ENCODE measurements around the gene FIGNL2.
"Not testable (repeated sequence)": the region's sequence is repeated elsewhere in the genome, so short reads cannot be mapped to it uniquely, and the experiment has no call there.

FIGNL2 gene

GRCh38 chr12:51836041-51836826 is 12.3 kb downstream of the FIGNL2 start:
- H3K9me3 ChIP-seq (ENCODE audit: control extremely low read depth in 1 of 5, control insufficient read depth in 4 of 5, insufficient read depth in 2 of 5, low read depth in 1 of 5, low read length in 4 of 5) = no peaks in the 10 kb centered on the region
- ChIA-PET POLR2A (no interaction called here), CTCF (interaction anchor here (0.6 to 2.1 kb wide), 6 partner anchors 12 to 1499 kb away, joined by 3 to 9 read pairs (median 4); no protein-coding TSS in a partner anchor)
- 93% methylated on average over 6 of the region's 13 CpGs for WGBS (ENCODE audit: insufficient coverage)
- H3K27ac ChIP-seq (ENCODE audit: insufficient read depth in 1 of 2, low read depth in 1 of 2, low read length in 2 of 2, poor library complexity in 1 of 2, severe bottlenecking in 2 of 2) = no peak overlapping the region
- H3K27me3 ChIP-seq (replicated peaks in 2 of 5; ENCODE audit: control insufficient read depth in 4 of 5, insufficient read depth in 5 of 5, low read length in 4 of 5) = no peaks in the 10 kb centered on the region
- no peak overlapping the region for H3K4me3 ChIP-seq (ENCODE audit: control insufficient read depth in 1 of 7, extremely low read depth in 1 of 7, insufficient read depth in 4 of 7, low read depth in 2 of 7, low read length in 6 of 7)
- no peak for DNase-seq
- no peaks in the 10 kb centered on the region for H3K36me3 ChIP-seq (ENCODE audit: control insufficient read depth in 4 of 4, insufficient read depth in 4 of 4, low read length in 3 of 4)
- peaks cover 9 to 46% (median 32%) of the 10 kb centered on the region in 4 experiments for H3K4me1 ChIP-seq (ENCODE audit: control extremely low read depth in 1 of 4, control insufficient read depth in 4 of 4, insufficient read depth in 4 of 4, low read length in 3 of 4)

- over 99% methylated on average over 10 of the region's 11 CpGs for WGBS (ENCODE audit: insufficient coverage)
- H3K4me1 ChIP-seq (ENCODE audit: control extremely low read depth in 1 of 4, control insufficient read depth in 4 of 4, insufficient read depth in 4 of 4, low read length in 3 of 4) = peaks cover 9 to 46% (median 36%) of the 10 kb centered on the region in 4 experiments
- CTCF ChIA-PET = interaction anchor here (0.8 to 1.1 kb wide), 2 partner anchors 14 to 460 kb away, joined by 3 to 4 read pairs; no protein-coding TSS in a partner anchor
- no peak overlapping the region for H3K27ac ChIP-seq (ENCODE audit: insufficient read depth in 1 of 2, low read depth in 1 of 2, low read length in 2 of 2, poor library complexity in 1 of 2, severe bottlenecking in 2 of 2)
- POLR2A ChIA-PET = no interaction called here
- no peak overlapping the region for H3K4me3 ChIP-seq (ENCODE audit: control insufficient read depth in 1 of 7, extremely low read depth in 1 of 7, insufficient read depth in 4 of 7, low read depth in 2 of 7, low read length in 6 of 7)
- H3K9me3 ChIP-seq (ENCODE audit: control extremely low read depth in 1 of 5, control insufficient read depth in 4 of 5, insufficient read depth in 2 of 5, low read depth in 1 of 5, low read length in 4 of 5) = no peaks in the 10 kb centered on the region
- H3K36me3 ChIP-seq (ENCODE audit: control insufficient read depth in 4 of 4, insufficient read depth in 4 of 4, low read length in 3 of 4) = no peaks in the 10 kb centered on the region
- no peak for DNase-seq
- H3K27me3 ChIP-seq (replicated peaks in 2 of 5; ENCODE audit: control insufficient read depth in 4 of 5, insufficient read depth in 5 of 5, low read length in 4 of 5) = no peaks in the 10 kb centered on the region
Measured at GRCh38 chr12:51834411-51834810, 14.1 kb downstream of the FIGNL2 start.

GRCh38 chr12:51833448-51834227 is 14.9 kb downstream of the FIGNL2 start:
- H3K4me3 ChIP-seq (ENCODE audit: control insufficient read depth in 1 of 7, extremely low read depth in 1 of 7, insufficient read depth in 4 of 7, low read depth in 2 of 7, low read length in 6 of 7) = no peak overlapping the region
- H3K9me3 ChIP-seq (ENCODE audit: control extremely low read depth in 1 of 5, control insufficient read depth in 4 of 5, insufficient read depth in 2 of 5, low read depth in 1 of 5, low read length in 4 of 5) = no peaks in the 10 kb centered on the region
- POLR2A ChIA-PET = interaction anchor here (0.6 kb wide), 1 partner anchor 19 kb away, joined by 3 read pairs; a partner anchor contains a TSS
- CTCF ChIA-PET = interaction anchor here (0.6 to 6.5 kb wide), 3 partner anchors 31 to 1522 kb away, joined by 3 to 62 read pairs (median 4); no protein-coding TSS in a partner anchor
- no peak for DNase-seq
- WGBS (ENCODE audit: insufficient coverage) = 83% methylated on average over 10 of the region's 12 CpGs
- H3K27ac ChIP-seq (ENCODE audit: insufficient read depth in 1 of 2, low read depth in 1 of 2, low read length in 2 of 2, poor library complexity in 1 of 2, severe bottlenecking in 2 of 2) = no peak overlapping the region
- H3K27me3 ChIP-seq (replicated peaks in 2 of 5; ENCODE audit: control insufficient read depth in 4 of 5, insufficient read depth in 5 of 5, low read length in 4 of 5) = no peaks in the 10 kb centered on the region
- no peaks in the 10 kb centered on the region for H3K36me3 ChIP-seq (ENCODE audit: control insufficient read depth in 4 of 4, insufficient read depth in 4 of 4, low read length in 3 of 4)
- peaks cover 9 to 53% (median 40%) of the 10 kb centered on the region in 4 experiments for H3K4me1 ChIP-seq (ENCODE audit: control extremely low read depth in 1 of 4, control insufficient read depth in 4 of 4, insufficient read depth in 4 of 4, low read length in 3 of 4)

- no peak overlapping the region for H3K27ac ChIP-seq (ENCODE audit: insufficient read depth in 1 of 2, low read depth in 1 of 2, low read length in 2 of 2, poor library complexity in 1 of 2, severe bottlenecking in 2 of 2)
- H3K4me1 ChIP-seq (ENCODE audit: control extremely low read depth in 1 of 4, control insufficient read depth in 4 of 4, insufficient read depth in 4 of 4, low read length in 3 of 4) = peaks cover 11 to 64% (median 51%) of the 10 kb centered on the region in 4 experiments
- H3K9me3 ChIP-seq (ENCODE audit: control extremely low read depth in 1 of 5, control insufficient read depth in 4 of 5, insufficient read depth in 2 of 5, low read depth in 1 of 5, low read length in 4 of 5) = no peaks in the 10 kb centered on the region
- CTCF ChIA-PET = interaction anchor here (0.7 to 6.5 kb wide), 9 partner anchors 8 to 299 kb away, joined by 3 to 62 read pairs (median 3); no protein-coding TSS in a partner anchor
- H3K27me3 ChIP-seq (replicated peaks in 2 of 5; ENCODE audit: control insufficient read depth in 4 of 5, insufficient read depth in 5 of 5, low read length in 4 of 5) = no peaks in the 10 kb centered on the region
- peak overlapping the region in 6 of 7 experiments; percentile 20 to 71 (median 38) for H3K4me3 ChIP-seq (ENCODE audit: control insufficient read depth in 1 of 7, extremely low read depth in 1 of 7, insufficient read depth in 4 of 7, low read depth in 2 of 7, low read length in 6 of 7)
- peak; percentile 82 to 96 (median 94) for DNase-seq
- no peaks in the 10 kb centered on the region for H3K36me3 ChIP-seq (ENCODE audit: control insufficient read depth in 4 of 4, insufficient read depth in 4 of 4, low read length in 3 of 4)
- 0% methylated on average over 9 of the region's 10 CpGs for WGBS (ENCODE audit: insufficient coverage)
- POLR2A ChIA-PET = interaction anchor here (0.6 to 1.0 kb wide), 2 partner anchors 12 to 1348 kb away, joined by 3 read pairs; partner anchors contain the start of gene ZNF740
Measured at GRCh38 chr12:51832354-51833107, 16.0 kb downstream of the FIGNL2 start.

- whole genome bisulfite sequencing (ENCODE audit: insufficient coverage) = 50% methylated on average over 2 of the region's 5 CpGs
- Histone ChIP-seq H3K4me3 (ENCODE audit: control insufficient read depth in 1 of 7, extremely low read depth in 1 of 7, insufficient read depth in 4 of 7, low read depth in 2 of 7, low read length in 6 of 7) (peak overlapping the region in 1 of 7 experiments; percentile 71), H3K4me1 (ENCODE audit: control extremely low read depth in 1 of 4, control insufficient read depth in 4 of 4, insufficient read depth in 4 of 4, low read length in 3 of 4) (peaks cover 13 to 72% (median 58%) of the 10 kb centered on the region in 4 experiments)
- not testable (repeated sequence) for H3K9me3 ChIP-seq (ENCODE audit: control extremely low read depth in 1 of 5, control insufficient read depth in 4 of 5, insufficient read depth in 2 of 5, low read depth in 1 of 5, low read length in 4 of 5); H3K36me3 ChIP-seq (ENCODE audit: control insufficient read depth in 4 of 4, insufficient read depth in 4 of 4, low read length in 3 of 4); H3K27ac ChIP-seq (ENCODE audit: insufficient read depth in 1 of 2, low read depth in 1 of 2, low read length in 2 of 2, poor library complexity in 1 of 2, severe bottlenecking in 2 of 2); DNase-seq; H3K27me3 ChIP-seq (replicated peaks in 2 of 5; ENCODE audit: control insufficient read depth in 4 of 5, insufficient read depth in 5 of 5, low read length in 4 of 5)
- ChIA-PET CTCF (interaction anchor here (0.7 to 6.5 kb wide), 14 partner anchors 8 to 491 kb away, joined by 3 to 62 read pairs (median 3); a partner anchor contains a TSS), POLR2A (interaction anchor here (0.6 kb wide), 2 partner anchors 12 to 1348 kb away, joined by 3 to 7 read pairs; partner anchors contain the start of gene ZNF740)
Measured at GRCh38 chr12:51831817-51832216, 16.7 kb downstream of the FIGNL2 start.

- Histone ChIP-seq H3K36me3 (ENCODE audit: control insufficient read depth in 4 of 4, insufficient read depth in 4 of 4, low read length in 3 of 4) (no peaks in the 10 kb centered on the region), H3K27ac (ENCODE audit: insufficient read depth in 1 of 2, low read depth in 1 of 2, low read length in 2 of 2, poor library complexity in 1 of 2, severe bottlenecking in 2 of 2) (no peak overlapping the region), H3K4me1 (ENCODE audit: control extremely low read depth in 1 of 4, control insufficient read depth in 4 of 4, insufficient read depth in 4 of 4, low read length in 3 of 4) (peaks cover 13 to 72% (median 62%) of the 10 kb centered on the region in 4 experiments), H3K9me3 (ENCODE audit: control extremely low read depth in 1 of 5, control insufficient read depth in 4 of 5, insufficient read depth in 2 of 5, low read depth in 1 of 5, low read length in 4 of 5) (no peaks in the 10 kb centered on the region), H3K27me3 (replicated peaks in 2 of 5; ENCODE audit: control insufficient read depth in 4 of 5, insufficient read depth in 5 of 5, low read length in 4 of 5) (no peaks in the 10 kb centered on the region), H3K4me3 (ENCODE audit: control insufficient read depth in 1 of 7, extremely low read depth in 1 of 7, insufficient read depth in 4 of 7, low read depth in 2 of 7, low read length in 6 of 7) (no peak overlapping the region)
- CTCF ChIA-PET = interaction anchor here (0.6 to 6.5 kb wide), 5 partner anchors 14 to 406 kb away, joined by 3 to 62 read pairs (median 4); a partner anchor contains a TSS
- no CpG with 5 or more reads among the region's 1 CpG for WGBS (ENCODE audit: insufficient coverage)
- DNase-seq = no peak
- POLR2A ChIA-PET = interaction anchor here (1.3 kb wide), 1 partner anchor 9 kb away, joined by 5 read pairs; no protein-coding TSS in a partner anchor
Measured at GRCh38 chr12:51829641-51830040, 18.9 kb downstream of the FIGNL2 start.
